WTC11 (cell line): Measurements from ENCODE around the gene UNC5A. TPM values are rescaled to one million over a fixed set of nuclear protein-coding genes. Genes with fewer than 3 reads are reported as not detected.

Experiments
- ATAC-seq: fragments of 200-7000 bp; cut with Tn5 transposase; 2 replicates; pipeline ENCODE4 v1.10.0; 2021; ENCODE audit warnings: mild to moderate bottlenecking, moderate library complexity
- CTCF ChIA-PET: fragments of 300-600 bp; sonication (Branson Sonifier 250); formaldehyde crosslinking; loops from one replicate; lab custom pipeline; 2021; ENCODE audit warnings: antibody characterized with exemption; lab: Charles Lee
- POLR2A ChIA-PET: fragments of 350-600 bp; sonication (Branson Sonifier 250); formaldehyde crosslinking; loops from one replicate; lab custom pipeline; 2021; ENCODE audit warnings: antibody characterized with exemption; lab: Charles Lee
- DNase-seq: peaks from one replicate; pipeline ENCODE4 v3.0.0; 2021; ENCODE audit warnings: low spot score
- H3K27ac Mint-ChIP-seq: 2 replicates; pipeline ENCODE4 v1.8.0; 2021; ENCODE audit warnings: mixed read lengths
- H3K27me3 Mint-ChIP-seq: 2 replicates; pipeline ENCODE4 v1.8.0; 2021; ENCODE audit warnings: low read depth, mild to moderate bottlenecking, moderate library complexity, mixed read lengths
- H3K36me3 Mint-ChIP-seq: 2 replicates; pipeline ENCODE4 v1.8.0; 2021; ENCODE audit warnings: mixed read lengths
- H3K4me1 Mint-ChIP-seq: 2 replicates; pipeline ENCODE4 v1.8.0; 2022; ENCODE audit warnings: mixed read lengths
- H3K4me3 Mint-ChIP-seq: 2 replicates; pipeline ENCODE4 v1.8.0; 2021; ENCODE audit warnings: mild to moderate bottlenecking, moderate library complexity, mixed read lengths
- H3K9me3 Mint-ChIP-seq: 2 replicates; pipeline ENCODE4 v1.8.0; 2021; ENCODE audit warnings: mixed read lengths
- ATF1 ChIP-seq: sonication (generic); formaldehyde crosslinking; IDR thresholded peaks from 2 replicates; pipeline ENCODE4 v1.8.1; 2023; ENCODE audit warnings: mild to moderate bottlenecking, moderate library complexity, missing genetic modification reagents
- CREB1 ChIP-seq: sonication (generic); formaldehyde crosslinking; IDR thresholded peaks from 2 replicates; pipeline ENCODE4 v1.8.0; 2023; ENCODE audit warnings: mild to moderate bottlenecking, missing genetic modification reagents
- ETV6 ChIP-seq: sonication (generic); formaldehyde crosslinking; IDR thresholded peaks from 2 replicates; pipeline ENCODE4 v1.8.1; 2022; ENCODE audit warnings: mild to moderate bottlenecking, missing genetic modification reagents
- FOXJ3 ChIP-seq: sonication (generic); formaldehyde crosslinking; IDR thresholded peaks from 2 replicates; pipeline ENCODE4 v1.9.0; 2021; ENCODE audit warnings: missing genetic modification reagents, mild to moderate bottlenecking, borderline replicate concordance
- GABPB1 ChIP-seq: sonication (generic); formaldehyde crosslinking; IDR thresholded peaks from 2 replicates; pipeline ENCODE4 v1.8.1; 2023; ENCODE audit warnings: mild to moderate bottlenecking, missing genetic modification reagents
- GTF2I ChIP-seq: fragments of 250-450 bp; sonication (Bioruptor Pico); conservative IDR thresholded peaks from 2 replicates; pipeline ENCODE4 v1.4.0; 2021; ENCODE audit warnings: mild to moderate bottlenecking
- JAZF1 ChIP-seq: fragments of 250-450 bp; sonication (Bioruptor Pico); IDR thresholded peaks from 2 replicates; pipeline ENCODE4 v1.9.0; 2021; ENCODE audit warnings: moderate library complexity, mild to moderate bottlenecking, inconsistent platforms
- KAT7 ChIP-seq: sonication (generic); formaldehyde crosslinking; IDR thresholded peaks from 2 replicates; pipeline ENCODE4 v1.8.1; 2023; ENCODE audit warnings: missing genetic modification reagents, mild to moderate bottlenecking, borderline replicate concordance
- NFYB ChIP-seq: sonication (generic); formaldehyde crosslinking; conservative IDR thresholded peaks from 2 replicates; pipeline ENCODE4 v1.8.0; 2022; ENCODE audit warnings: low read depth, missing genetic modification reagents
- PRRX2 ChIP-seq: fragments of 250-450 bp; sonication (Bioruptor Pico); IDR thresholded peaks from 2 replicates; pipeline ENCODE4 v1.8.0; 2021; ENCODE audit warnings: mild to moderate bottlenecking
- RELA ChIP-seq: sonication (generic); formaldehyde crosslinking; IDR thresholded peaks from 2 replicates; pipeline ENCODE4 v1.8.1; 2022; ENCODE audit warnings: missing genetic modification reagents, mild to moderate bottlenecking, borderline replicate concordance
- SMAD3 ChIP-seq: sonication (generic); formaldehyde crosslinking; IDR thresholded peaks from 2 replicates; pipeline ENCODE4 v1.8.0; 2022; ENCODE audit warnings: missing genetic modification reagents, mild to moderate bottlenecking, borderline replicate concordance
- SOX15 ChIP-seq: fragments of 250-450 bp; sonication (Bioruptor Pico); IDR thresholded peaks from 2 replicates; pipeline ENCODE4 v1.9.0; 2021; ENCODE audit warnings: mild to moderate bottlenecking
- TEAD1 ChIP-seq: sonication (generic); formaldehyde crosslinking; IDR thresholded peaks from 2 replicates; pipeline ENCODE4 v1.8.0; 2022; ENCODE audit warnings: mild to moderate bottlenecking, missing genetic modification reagents
- TP53 ChIP-seq: sonication (generic); formaldehyde crosslinking; IDR thresholded peaks from 2 replicates; pipeline ENCODE4 v1.8.1; 2023; ENCODE audit warnings: mild to moderate bottlenecking, missing genetic modification reagents
- ZBTB21 ChIP-seq: sonication (generic); formaldehyde crosslinking; IDR thresholded peaks from 2 replicates; pipeline ENCODE4 v1.8.1; 2023; ENCODE audit warnings: mild to moderate bottlenecking, missing genetic modification reagents, borderline replicate concordance
- ZNF138 ChIP-seq: sonication (generic); formaldehyde crosslinking; conservative IDR thresholded peaks from 2 replicates; pipeline ENCODE4 v1.8.1; 2022; ENCODE audit warnings: mild to moderate bottlenecking, moderate library complexity, missing genetic modification reagents
- ZNF317 ChIP-seq: sonication (generic); formaldehyde crosslinking; IDR thresholded peaks from 2 replicates; pipeline ENCODE4 v1.8.1; 2023; ENCODE audit warnings: low read depth, mild to moderate bottlenecking, moderate library complexity, missing genetic modification reagents, borderline replicate concordance
- ZNF671 ChIP-seq: fragments of 250-450 bp; sonication (Bioruptor Pico); IDR thresholded peaks from 2 replicates; pipeline ENCODE4 v1.8.0; 2021; ENCODE audit warnings: mild to moderate bottlenecking
- total RNA-seq: library from RNA; stranded (reverse); gene quantifications from 3 replicates; pipeline ENCODE4 v1.2.3, GENCODE V29; 2021
- TF ChIP-seq, protein P1 (sequence below): sonication (generic); formaldehyde crosslinking; IDR thresholded peaks from 2 replicates; pipeline ENCODE4 v1.8.1; 2022; ENCODE audit warnings: missing genetic modification reagents, borderline replicate concordance
- TF ChIP-seq, protein P2 (sequence below): sonication (generic); formaldehyde crosslinking; IDR thresholded peaks from 2 replicates; pipeline ENCODE4 v1.8.0; 2022; ENCODE audit warnings: missing genetic modification reagents
- TF ChIP-seq, protein P3 (sequence below): sonication (generic); formaldehyde crosslinking; IDR thresholded peaks from 2 replicates; pipeline ENCODE4 v1.8.0; 2022; ENCODE audit warnings: mild to moderate bottlenecking, missing genetic modification reagents
- TF ChIP-seq, protein P4 (sequence below): sonication (generic); formaldehyde crosslinking; conservative IDR thresholded peaks from 2 replicates; pipeline ENCODE4 v1.8.1; 2023; ENCODE audit warnings: mild to moderate bottlenecking, low read depth, missing genetic modification reagents, moderate library complexity
- TF ChIP-seq, protein P5 (sequence below): fragments of 250-450 bp; sonication (Bioruptor Pico); IDR thresholded peaks from 2 replicates; pipeline ENCODE4 v1.9.0; 2021; ENCODE audit warnings: moderate library complexity, mild to moderate bottlenecking, inconsistent platforms, borderline replicate concordance

Gene UNC5A
- total RNA-seq, 1 experiment from 2014 or later: 10.2 TPM

DNA sequence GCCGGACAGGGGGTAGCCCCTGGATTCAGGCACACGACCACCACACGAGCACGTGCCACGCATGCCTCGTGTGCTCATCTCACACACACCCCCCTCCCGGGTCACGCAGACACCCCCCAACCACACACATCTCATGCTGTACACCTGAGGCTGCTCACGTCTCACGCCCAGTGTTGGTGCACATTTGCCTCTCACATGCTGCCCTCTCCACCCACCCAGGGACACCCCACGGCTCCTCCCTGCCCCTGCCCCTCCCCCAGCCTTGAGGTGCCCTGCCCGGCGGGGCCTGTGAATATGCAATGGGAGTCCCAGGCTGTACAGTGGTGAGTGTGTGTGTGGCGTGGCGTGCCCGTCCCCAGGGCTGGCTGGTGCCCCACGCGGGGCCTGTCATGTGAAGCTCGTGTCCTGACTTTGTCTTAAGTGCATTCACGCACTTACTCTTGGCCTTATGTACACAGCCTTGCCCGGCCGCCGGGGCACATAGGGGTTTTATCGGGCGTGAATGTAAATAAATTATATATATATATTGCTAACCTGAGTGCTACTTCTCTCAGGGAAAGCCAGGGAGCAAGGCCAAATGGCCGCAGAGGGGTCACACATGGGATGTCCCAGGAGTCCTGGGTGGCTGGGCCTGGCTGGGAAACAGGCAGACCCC lies 70.1 kb downstream of the UNC5A start:
- CTCF ChIA-PET: interaction anchor here (1.2 to 2.3 kb wide), 3 partner anchors 10 to 220 kb away, joined by 3 to 8 read pairs (median 6); no protein-coding TSS in a partner anchor

DNA sequence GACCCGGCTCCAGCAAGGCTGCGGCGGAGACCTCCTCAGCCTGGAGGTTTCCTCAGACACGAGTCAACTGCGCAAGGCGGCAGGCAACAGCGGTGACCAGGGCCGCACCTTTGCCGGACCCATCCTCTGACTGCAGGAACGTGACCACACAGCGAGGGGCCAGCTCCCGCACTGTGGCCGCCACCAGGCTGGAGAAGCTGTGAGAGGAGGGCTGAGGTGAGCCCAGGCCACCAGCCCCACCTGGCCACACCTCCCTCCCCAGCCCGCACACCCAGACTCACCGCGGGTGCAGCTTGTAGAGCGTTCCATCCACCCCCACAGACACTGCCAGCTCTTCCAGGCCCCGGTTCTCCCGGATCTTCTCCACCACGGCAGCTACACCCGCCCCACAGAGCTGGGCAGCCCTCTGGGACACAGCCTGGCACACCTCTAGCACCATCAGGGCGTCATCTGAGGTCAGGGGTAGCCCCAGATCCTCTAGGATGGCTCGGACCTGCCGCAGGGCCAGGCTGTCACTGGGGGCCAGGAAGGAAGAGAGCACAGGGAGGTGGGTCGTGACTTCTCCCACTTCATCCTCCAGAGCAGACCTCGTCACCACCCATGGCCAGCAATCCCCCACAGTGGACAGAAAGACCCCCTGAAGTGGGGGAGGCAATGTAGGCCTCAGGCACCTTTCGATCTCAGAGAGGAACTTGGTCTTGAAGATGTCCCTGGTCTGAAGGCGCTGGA lies 70.8 kb downstream of the UNC5A start:
- DNase-seq: no peak
- H3K9me3 Mint-ChIP-seq: no peaks in the 10 kb centered on the region
- no peak for ATAC-seq
- ChIA-PET POLR2A (no interaction called here), CTCF (interaction anchor here (1.1 to 2.0 kb wide), 3 partner anchors 181 to 221 kb away, joined by 3 to 9 read pairs (median 6); no protein-coding TSS in a partner anchor)
- no peaks in the 10 kb centered on the region for H3K27me3 Mint-ChIP-seq
- H3K4me1 Mint-ChIP-seq: no peaks in the 10 kb centered on the region
- H3K4me3 Mint-ChIP-seq: no peak overlapping the region
- H3K27ac Mint-ChIP-seq: peak overlapping the region; percentile 72; the same call in 1 of the 2 replicates
- H3K36me3 Mint-ChIP-seq: no peaks in the 10 kb centered on the region
- TF ChIP-seq PRRX2 (CRISPR knock-in tag) (no peak), KAT7 (CRISPR knock-in tag) (no peak), SMAD3 (CRISPR knock-in tag) (no peak), JAZF1 (CRISPR knock-in tag) (no peak), GTF2I (CRISPR knock-in tag) (no peak), ETV6 (CRISPR knock-in tag) (no peak), ATF1 (CRISPR knock-in tag) (no peak)
- TF ChIP-seq, protein P1, sequence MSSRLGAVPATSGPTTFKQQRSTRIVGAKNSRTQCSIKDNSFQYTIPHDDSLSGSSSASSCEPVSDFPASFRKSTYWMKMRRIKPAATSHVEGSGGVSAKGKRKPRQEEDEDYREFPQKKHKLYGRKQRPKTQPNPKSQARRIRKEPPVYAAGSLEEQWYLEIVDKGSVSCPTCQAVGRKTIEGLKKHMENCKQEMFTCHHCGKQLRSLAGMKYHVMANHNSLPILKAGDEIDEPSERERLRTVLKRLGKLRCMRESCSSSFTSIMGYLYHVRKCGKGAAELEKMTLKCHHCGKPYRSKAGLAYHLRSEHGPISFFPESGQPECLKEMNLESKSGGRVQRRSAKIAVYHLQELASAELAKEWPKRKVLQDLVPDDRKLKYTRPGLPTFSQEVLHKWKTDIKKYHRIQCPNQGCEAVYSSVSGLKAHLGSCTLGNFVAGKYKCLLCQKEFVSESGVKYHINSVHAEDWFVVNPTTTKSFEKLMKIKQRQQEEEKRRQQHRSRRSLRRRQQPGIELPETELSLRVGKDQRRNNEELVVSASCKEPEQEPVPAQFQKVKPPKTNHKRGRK (CRISPR knock-in tag): no peak
- TF ChIP-seq, protein P2, sequence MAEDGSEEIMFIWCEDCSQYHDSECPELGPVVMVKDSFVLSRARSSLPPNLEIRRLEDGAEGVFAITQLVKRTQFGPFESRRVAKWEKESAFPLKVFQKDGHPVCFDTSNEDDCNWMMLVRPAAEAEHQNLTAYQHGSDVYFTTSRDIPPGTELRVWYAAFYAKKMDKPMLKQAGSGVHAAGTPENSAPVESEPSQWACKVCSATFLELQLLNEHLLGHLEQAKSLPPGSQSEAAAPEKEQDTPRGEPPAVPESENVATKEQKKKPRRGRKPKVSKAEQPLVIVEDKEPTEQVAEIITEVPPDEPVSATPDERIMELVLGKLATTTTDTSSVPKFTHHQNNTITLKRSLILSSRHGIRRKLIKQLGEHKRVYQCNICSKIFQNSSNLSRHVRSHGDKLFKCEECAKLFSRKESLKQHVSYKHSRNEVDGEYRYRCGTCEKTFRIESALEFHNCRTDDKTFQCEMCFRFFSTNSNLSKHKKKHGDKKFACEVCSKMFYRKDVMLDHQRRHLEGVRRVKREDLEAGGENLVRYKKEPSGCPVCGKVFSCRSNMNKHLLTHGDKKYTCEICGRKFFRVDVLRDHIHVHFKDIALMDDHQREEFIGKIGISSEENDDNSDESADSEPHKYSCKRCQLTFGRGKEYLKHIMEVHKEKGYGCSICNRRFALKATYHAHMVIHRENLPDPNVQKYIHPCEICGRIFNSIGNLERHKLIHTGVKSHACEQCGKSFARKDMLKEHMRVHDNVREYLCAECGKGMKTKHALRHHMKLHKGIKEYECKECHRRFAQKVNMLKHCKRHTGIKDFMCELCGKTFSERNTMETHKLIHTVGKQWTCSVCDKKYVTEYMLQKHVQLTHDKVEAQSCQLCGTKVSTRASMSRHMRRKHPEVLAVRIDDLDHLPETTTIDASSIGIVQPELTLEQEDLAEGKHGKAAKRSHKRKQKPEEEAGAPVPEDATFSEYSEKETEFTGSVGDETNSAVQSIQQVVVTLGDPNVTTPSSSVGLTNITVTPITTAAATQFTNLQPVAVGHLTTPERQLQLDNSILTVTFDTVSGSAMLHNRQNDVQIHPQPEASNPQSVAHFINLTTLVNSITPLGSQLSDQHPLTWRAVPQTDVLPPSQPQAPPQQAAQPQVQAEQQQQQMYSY (CRISPR knock-in tag): no peak

More for the DNA sequence above, 70.1 kb downstream of the UNC5A start:
- TF ChIP-seq, protein P3, sequence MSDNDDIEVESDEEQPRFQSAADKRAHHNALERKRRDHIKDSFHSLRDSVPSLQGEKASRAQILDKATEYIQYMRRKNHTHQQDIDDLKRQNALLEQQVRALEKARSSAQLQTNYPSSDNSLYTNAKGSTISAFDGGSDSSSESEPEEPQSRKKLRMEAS (CRISPR knock-in tag): no peak
- no peak for TF ChIP-seq RELA (CRISPR knock-in tag)
- no peak for TF ChIP-seq ZNF671 (CRISPR knock-in tag)
- TF ChIP-seq ZNF138 (CRISPR knock-in tag): no peak
- TF ChIP-seq FOXJ3 (CRISPR knock-in tag): no peak
- TF ChIP-seq, protein P1 (CRISPR knock-in tag): no peak
- TF ChIP-seq, protein P4, sequence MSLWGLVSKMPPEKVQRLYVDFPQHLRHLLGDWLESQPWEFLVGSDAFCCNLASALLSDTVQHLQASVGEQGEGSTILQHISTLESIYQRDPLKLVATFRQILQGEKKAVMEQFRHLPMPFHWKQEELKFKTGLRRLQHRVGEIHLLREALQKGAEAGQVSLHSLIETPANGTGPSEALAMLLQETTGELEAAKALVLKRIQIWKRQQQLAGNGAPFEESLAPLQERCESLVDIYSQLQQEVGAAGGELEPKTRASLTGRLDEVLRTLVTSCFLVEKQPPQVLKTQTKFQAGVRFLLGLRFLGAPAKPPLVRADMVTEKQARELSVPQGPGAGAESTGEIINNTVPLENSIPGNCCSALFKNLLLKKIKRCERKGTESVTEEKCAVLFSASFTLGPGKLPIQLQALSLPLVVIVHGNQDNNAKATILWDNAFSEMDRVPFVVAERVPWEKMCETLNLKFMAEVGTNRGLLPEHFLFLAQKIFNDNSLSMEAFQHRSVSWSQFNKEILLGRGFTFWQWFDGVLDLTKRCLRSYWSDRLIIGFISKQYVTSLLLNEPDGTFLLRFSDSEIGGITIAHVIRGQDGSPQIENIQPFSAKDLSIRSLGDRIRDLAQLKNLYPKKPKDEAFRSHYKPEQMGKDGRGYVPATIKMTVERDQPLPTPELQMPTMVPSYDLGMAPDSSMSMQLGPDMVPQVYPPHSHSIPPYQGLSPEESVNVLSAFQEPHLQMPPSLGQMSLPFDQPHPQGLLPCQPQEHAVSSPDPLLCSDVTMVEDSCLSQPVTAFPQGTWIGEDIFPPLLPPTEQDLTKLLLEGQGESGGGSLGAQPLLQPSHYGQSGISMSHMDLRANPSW (CRISPR knock-in tag): no peak
- no peak for TF ChIP-seq CREB1
- no peak for TF ChIP-seq ZNF317
- TF ChIP-seq TP53 (CRISPR knock-in tag): no peak
- TF ChIP-seq ZBTB21 (CRISPR knock-in tag): no peak
- TF ChIP-seq, protein P5, sequence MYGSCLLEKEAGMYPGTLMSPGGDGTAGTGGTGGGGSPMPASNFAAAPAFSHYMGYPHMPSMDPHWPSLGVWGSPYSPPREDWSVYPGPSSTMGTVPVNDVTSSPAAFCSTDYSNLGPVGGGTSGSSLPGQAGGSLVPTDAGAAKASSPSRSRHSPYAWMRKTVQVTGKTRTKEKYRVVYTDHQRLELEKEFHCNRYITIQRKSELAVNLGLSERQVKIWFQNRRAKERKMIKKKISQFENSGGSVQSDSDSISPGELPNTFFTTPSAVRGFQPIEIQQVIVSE: no peak
- TF ChIP-seq NFYB: no peak
- TF ChIP-seq TEAD1 (CRISPR knock-in tag): no peak
- TF ChIP-seq SMAD3 (CRISPR knock-in tag): no peak
- no peak for TF ChIP-seq SOX15
- no peak for TF ChIP-seq GABPB1 (CRISPR knock-in tag)
- TF ChIP-seq GTF2I (CRISPR knock-in tag): no peak
- no peaks in the 10 kb centered on the region for H3K9me3 Mint-ChIP-seq
- H3K36me3 Mint-ChIP-seq: no peaks in the 10 kb centered on the region
- DNase-seq (no peak), ATAC-seq (no peak)
- H3K4me1 Mint-ChIP-seq: no peaks in the 10 kb centered on the region
- POLR2A ChIA-PET: no interaction called here
- no peak overlapping the region for H3K4me3 Mint-ChIP-seq
- H3K27ac Mint-ChIP-seq: no peak overlapping the region
- H3K27me3 Mint-ChIP-seq: no peaks in the 10 kb centered on the region
